Measurements from ENCODE around the gene CCNT1. TPM values are rescaled to one million over a fixed set of nuclear protein-coding genes. Genes with fewer than 3 reads are reported as not detected.
"Not testable (repeated sequence)": the region's sequence is repeated elsewhere in the genome, so short reads cannot be mapped to it uniquely, and the experiment has no call there.

The CCNT1 gene
- total RNA-seq, 2 experiments from 2014 or later, result 51.4 to 66.8 TPM

DNA sequence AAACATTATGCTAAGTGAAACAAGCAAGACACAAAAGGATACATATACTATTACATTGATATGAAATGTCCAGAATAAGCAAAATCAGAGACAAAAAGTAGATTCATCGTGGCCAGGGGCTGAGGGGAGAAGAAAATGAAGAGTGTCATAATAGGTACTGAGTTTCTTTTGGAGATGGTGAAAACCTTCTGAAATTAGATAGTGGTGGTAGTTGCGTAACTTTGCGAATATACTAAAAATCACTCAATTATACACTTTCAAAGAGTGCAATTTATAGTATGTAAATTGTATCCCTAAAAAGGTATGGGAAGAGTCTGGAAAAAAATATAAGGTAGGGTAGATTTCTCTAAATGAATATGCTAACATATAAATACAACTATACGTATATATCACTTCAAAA lies 56.6 kb downstream of the CCNT1 start:
- peaks cover 47% of the 10 kb centered on the region for H3K36me3 Mint-ChIP-seq
- no peak for DNase-seq
- ATAC-seq, result no peak
- no peak overlapping the region for H3K4me3 Mint-ChIP-seq
- no peak overlapping the region for H3K27ac Mint-ChIP-seq
- CTCF ChIA-PET, result no interaction called here
- no peaks in the 10 kb centered on the region for H3K9me3 Mint-ChIP-seq (ENCODE audit: low read depth)
- no peaks in the 10 kb centered on the region for H3K4me1 Mint-ChIP-seq
- H3K27me3 Mint-ChIP-seq, result no peaks in the 10 kb centered on the region

DNA sequence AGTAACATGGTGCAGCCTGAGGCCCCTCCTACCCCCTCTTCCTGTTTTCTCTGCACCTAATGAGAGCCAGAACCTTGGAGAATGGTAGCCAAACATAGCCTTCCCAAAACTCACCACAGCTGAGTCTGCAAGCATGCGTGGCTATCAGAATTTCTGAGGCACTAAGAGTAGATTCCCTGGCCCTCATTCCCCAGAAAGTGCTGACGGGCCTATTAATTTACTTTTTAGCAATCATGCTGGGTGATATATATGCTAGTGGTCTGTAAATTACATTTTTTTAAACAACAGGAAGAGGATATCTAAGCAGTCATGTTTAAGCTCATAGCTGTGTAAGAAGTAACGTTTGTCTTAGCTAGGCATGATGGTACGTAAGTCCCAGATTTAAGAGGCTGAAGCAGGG lies 64.8 kb downstream of the CCNT1 start:
- H3K27me3 Mint-ChIP-seq, result no peaks in the 10 kb centered on the region
- DNase-seq (no peak), ATAC-seq (no peak)
- CTCF ChIA-PET, result interaction anchor here (0.7 kb wide), 1 partner anchor 696 kb away, joined by 3 read pairs; no protein-coding TSS in a partner anchor
- H3K27ac Mint-ChIP-seq, result no peak overlapping the region
- H3K4me3 Mint-ChIP-seq, result no peak overlapping the region
- no peaks in the 10 kb centered on the region for H3K9me3 Mint-ChIP-seq (ENCODE audit: low read depth)
- H3K4me1 Mint-ChIP-seq, result no peaks in the 10 kb centered on the region
- peaks cover 44% of the 10 kb centered on the region for H3K36me3 Mint-ChIP-seq

DNA sequence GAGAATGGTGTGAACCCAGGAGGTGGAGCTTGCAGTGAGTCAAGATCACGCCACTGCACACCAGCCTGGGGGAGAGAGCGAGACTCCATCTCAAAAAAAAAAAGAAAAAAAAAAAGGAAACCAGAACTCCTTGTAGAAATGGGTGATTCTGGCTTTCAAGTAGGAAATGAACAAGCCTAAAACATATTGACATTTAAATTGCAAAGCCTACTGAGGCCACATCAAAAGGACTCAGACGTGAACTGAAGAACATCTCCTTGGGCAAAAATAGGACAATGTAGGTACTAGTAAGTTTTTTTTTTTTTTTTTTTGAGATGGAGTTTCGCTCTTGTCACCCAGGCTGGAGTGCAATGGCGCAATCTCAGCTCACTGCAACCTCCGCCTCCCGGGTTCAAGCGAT lies 71.2 kb downstream of the CCNT1 start:
- not testable (repeated sequence) for ATAC-seq; H3K9me3 Mint-ChIP-seq (ENCODE audit: low read depth); H3K4me3 Mint-ChIP-seq; H3K27ac Mint-ChIP-seq; H3K27me3 Mint-ChIP-seq; H3K4me1 Mint-ChIP-seq; DNase-seq
- CTCF ChIA-PET, result interaction anchor here (0.7 kb wide), 1 partner anchor 343 kb away, joined by 3 read pairs; no protein-coding TSS in a partner anchor
- peaks cover 53% of the 10 kb centered on the region for H3K36me3 Mint-ChIP-seq

DNA sequence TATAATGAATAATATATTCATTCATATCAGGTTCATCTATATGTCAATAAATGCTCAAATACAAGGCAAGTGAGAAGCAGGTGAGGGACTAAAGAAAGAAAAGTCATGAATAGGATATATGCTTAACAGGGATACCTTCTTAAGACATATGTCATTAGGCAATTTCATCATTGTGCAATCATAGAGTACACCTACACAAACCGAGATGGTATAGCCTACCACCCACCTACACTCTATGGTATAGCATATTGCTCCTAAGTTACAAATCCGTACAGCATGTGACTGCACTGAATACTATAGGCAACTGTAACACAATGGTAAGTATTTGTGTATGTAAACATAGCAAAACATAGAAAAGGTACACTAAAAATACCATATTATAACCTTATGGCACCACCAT lies 73.5 kb downstream of the CCNT1 start:
- DNase-seq (no peak), ATAC-seq (no peak)
- no peaks in the 10 kb centered on the region for H3K4me1 Mint-ChIP-seq
- H3K27me3 Mint-ChIP-seq, result no peaks in the 10 kb centered on the region
- CTCF ChIA-PET, result no interaction called here
- no peak overlapping the region for H3K27ac Mint-ChIP-seq
- H3K36me3 Mint-ChIP-seq, result peaks cover 50% of the 10 kb centered on the region
- no peak overlapping the region for H3K4me3 Mint-ChIP-seq
- H3K9me3 Mint-ChIP-seq (ENCODE audit: low read depth), result no peaks in the 10 kb centered on the region

DNA sequence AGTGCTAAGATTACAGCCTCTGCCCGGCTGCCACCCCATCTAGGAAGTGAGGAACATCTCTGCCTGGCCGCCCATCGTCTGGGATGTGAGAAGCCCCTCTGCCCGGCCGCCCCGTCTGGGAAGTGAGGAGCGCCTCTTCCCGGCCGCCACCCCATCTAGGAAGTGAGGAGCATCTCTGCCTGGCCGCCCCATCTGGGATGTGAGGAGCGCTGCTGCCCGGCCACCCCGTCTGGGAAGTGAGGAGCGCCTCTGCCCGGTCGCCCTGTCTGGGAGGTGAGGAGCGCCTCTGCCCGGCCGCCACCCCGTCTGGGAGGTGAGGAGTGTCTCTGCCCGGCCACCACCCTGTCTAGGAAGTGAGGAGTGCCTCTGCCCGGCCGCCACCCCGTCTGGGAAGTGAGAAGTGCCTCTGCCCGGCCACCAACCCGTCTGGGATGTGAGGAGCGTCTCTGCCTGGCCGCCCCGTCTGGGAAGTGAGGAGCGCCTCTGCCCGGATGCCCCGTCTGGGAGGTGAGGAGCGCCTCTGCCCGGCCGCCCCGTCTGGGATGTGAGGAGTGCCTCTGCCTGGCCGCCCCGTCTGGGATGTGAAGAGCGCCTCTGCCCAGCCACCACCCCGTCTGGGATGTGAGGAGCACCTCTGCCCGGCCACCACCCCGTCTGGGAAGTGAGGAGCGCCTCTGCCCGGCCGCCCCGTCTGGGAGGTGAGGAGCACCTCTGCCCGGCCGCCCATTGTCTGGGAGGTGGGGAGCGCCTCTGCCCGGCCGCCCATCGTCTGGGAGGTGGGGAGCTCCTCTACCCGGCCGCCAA lies 74.6 kb downstream of the CCNT1 start:
- H3K27me3 Mint-ChIP-seq; DNase-seq; H3K4me1 Mint-ChIP-seq; H3K4me3 Mint-ChIP-seq; H3K9me3 Mint-ChIP-seq (ENCODE audit: low read depth); CTCF ChIA-PET; H3K27ac Mint-ChIP-seq; ATAC-seq: not testable (repeated sequence)
- peaks cover 48% of the 10 kb centered on the region for H3K36me3 Mint-ChIP-seq

DNA sequence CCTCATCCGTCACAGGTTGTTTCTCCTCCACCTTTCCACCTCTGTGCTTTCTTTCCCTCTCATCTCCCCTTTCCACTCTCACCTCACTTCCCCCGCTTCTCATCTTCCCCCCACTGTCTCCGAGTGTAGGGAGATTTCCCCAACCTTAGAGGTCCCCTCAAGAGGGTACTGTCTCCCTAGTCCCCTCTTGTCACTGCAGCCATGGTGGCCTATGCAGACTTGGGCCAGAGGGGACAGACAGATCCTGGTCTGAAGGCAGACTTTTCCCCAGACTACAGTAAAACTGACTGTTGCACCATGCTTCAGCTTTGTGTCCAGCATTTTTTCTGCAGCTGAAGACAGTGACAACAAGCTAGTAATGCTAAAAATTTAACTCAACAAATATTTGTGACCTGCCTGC lies 75.7 kb downstream of the CCNT1 start:
- Mint-ChIP-seq H3K4me1 (no peaks in the 10 kb centered on the region), H3K9me3 (ENCODE audit: low read depth) (no peaks in the 10 kb centered on the region)
- CTCF ChIA-PET, result no interaction called here

DNA sequence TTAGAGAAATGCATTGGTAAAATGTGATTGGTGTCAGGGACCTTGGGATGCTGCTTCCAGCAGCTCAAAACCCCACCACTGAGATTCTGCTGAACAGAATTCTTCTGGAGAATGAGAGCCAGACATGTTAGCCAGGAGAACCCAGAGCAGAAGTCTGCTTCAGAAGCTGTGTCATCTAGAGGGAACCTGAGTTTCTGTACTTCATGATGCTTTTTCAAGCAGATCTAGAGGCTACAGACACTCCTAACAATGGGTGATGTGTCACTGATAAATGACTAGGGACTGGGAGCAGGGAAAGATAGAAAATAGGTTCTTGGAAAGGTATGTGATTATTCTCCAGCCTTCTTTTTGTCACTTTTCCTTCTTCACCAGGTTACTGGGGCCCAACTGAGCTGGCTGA lies 76.1 kb downstream of the CCNT1 start:
- no peaks in the 10 kb centered on the region for H3K9me3 Mint-ChIP-seq (ENCODE audit: low read depth)
- no peaks in the 10 kb centered on the region for H3K27me3 Mint-ChIP-seq
- H3K36me3 Mint-ChIP-seq, result peaks cover 38% of the 10 kb centered on the region
- H3K4me3 Mint-ChIP-seq, result no peak overlapping the region
- ATAC-seq, result no peak
- no peaks in the 10 kb centered on the region for H3K4me1 Mint-ChIP-seq
- CTCF ChIA-PET, result no interaction called here
- no peak for DNase-seq
- H3K27ac Mint-ChIP-seq, result no peak overlapping the region

More for the DNA sequence above, 75.7 kb downstream of the CCNT1 start:
- no peak for DNase-seq
- Mint-ChIP-seq H3K36me3 (peaks cover 40% of the 10 kb centered on the region), H3K27me3 (no peaks in the 10 kb centered on the region), H3K4me3 (no peak overlapping the region), H3K27ac (no peak overlapping the region)
- no peak for ATAC-seq

Small RNA genes lying within 50 kb of the gene (microRNA-seq; reads per million reads assigned to microRNA genes)
- gene MIR1291, result 3.8 reads per million

Other genes with a start within 250 kb of the CCNT1 start
- gene ANP32D, start 244.1 kb downstream of the CCNT1 start, total RNA-seq, result not detected
- gene C12orf54, start 234.2 kb downstream of the CCNT1 start, total RNA-seq, result not detected
- gene OR8S1, start 191.1 kb downstream of the CCNT1 start, total RNA-seq, result not detected
- not detected for gene LALBA, start 146.7 kb downstream of the CCNT1 start, total RNA-seq
- gene KANSL2, start 34.5 kb downstream of the CCNT1 start, total RNA-seq, result 10 to 100 TPM; 56.6 to 57.7 TPM
- gene ADCY6, start 72.4 kb upstream of the CCNT1 start, total RNA-seq, result under 1 TPM; 0.15 to 0.42 TPM
- 10 to 100 TPM; 11.0 to 12.8 TPM for gene CACNB3, start 101.8 kb upstream of the CCNT1 start, total RNA-seq
- gene DDX23, start 135.5 kb upstream of the CCNT1 start, total RNA-seq, result 100 to 1,000 TPM; 146 to 157 TPM
- 1 to 10 TPM; 2.7 to 4.2 TPM for gene RND1, start 149.2 kb upstream of the CCNT1 start, total RNA-seq
- 10 to 100 TPM; 78.5 to 88.8 TPM for gene FKBP11, start 208.8 kb upstream of the CCNT1 start, total RNA-seq
- gene ARF3, start 240.8 kb upstream of the CCNT1 start, total RNA-seq, result 100 to 1,000 TPM in 1 of 2 experiments, 10 to 100 TPM in 1; 89.4 to 118 TPM